Measurements from ENCODE around the gene MCC.

DNA sequence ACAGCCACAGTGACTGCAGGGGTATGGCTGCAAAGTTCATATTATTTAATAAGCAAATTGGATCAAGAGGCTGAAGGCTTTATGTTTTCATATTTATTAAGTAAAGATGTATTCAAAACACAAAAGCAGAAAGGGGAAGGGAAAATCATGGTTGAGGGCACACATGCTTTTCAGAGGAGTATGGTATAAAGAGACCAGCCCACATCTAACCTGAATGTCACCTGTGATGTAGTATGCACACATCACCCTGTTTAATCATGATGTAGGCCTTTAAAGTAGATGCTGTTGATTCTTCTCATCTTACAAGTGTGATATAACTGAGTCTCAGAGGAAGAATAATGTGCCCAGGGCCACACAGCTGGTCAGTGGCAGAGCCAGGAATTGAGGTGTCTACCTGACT is 299.8 kb downstream of the MCC start:
- TF ChIP-seq EZH2 (IDR thresholded peaks at IDR 0.05; ENCODE audit: low read length, unreplicated experiment), result no peak
- TF ChIP-seq, protein P1, sequence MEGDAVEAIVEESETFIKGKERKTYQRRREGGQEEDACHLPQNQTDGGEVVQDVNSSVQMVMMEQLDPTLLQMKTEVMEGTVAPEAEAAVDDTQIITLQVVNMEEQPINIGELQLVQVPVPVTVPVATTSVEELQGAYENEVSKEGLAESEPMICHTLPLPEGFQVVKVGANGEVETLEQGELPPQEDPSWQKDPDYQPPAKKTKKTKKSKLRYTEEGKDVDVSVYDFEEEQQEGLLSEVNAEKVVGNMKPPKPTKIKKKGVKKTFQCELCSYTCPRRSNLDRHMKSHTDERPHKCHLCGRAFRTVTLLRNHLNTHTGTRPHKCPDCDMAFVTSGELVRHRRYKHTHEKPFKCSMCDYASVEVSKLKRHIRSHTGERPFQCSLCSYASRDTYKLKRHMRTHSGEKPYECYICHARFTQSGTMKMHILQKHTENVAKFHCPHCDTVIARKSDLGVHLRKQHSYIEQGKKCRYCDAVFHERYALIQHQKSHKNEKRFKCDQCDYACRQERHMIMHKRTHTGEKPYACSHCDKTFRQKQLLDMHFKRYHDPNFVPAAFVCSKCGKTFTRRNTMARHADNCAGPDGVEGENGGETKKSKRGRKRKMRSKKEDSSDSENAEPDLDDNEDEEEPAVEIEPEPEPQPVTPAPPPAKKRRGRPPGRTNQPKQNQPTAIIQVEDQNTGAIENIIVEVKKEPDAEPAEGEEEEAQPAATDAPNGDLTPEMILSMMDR (conservative IDR thresholded peaks at IDR 0.05; ENCODE audit: low read depth, low read length), result no peak
- no peak for TF ChIP-seq EZH2phosphoT487 (IDR thresholded peaks at IDR 0.05; ENCODE audit: borderline replicate concordance, low read length)

Measured in PC-3 (cell line).